Bone marrow (tissue), 2 donors: ENCODE measurements around the gene CPNE4.

Experiments used
- DNase-seq, 2 donors: peaks; one replicate each; lab custom pipeline; 2025; lab: John Stamatoyannopoulos, UW

CPNE4 gene

DNA sequence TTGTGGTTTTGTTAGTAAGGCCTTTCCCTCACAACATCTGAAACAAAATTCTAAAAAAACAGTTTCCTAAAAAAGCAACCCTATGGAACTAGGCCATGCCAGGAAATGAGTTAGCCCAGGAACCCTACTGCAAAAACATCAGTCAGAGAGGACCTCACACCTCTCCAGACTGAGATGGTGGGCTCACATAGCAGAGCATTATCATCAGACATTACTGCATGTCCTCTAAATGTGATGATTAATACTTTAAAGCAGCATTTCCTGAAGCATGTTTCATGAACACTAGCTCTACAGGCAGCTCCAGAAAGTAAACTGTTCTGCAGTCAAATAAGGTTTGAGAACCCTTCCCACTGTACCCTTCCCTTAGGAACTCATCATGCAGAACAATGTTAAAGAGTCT is 299.7 kb downstream of the CPNE4 start:
- no peak for DNase-seq

DNA sequence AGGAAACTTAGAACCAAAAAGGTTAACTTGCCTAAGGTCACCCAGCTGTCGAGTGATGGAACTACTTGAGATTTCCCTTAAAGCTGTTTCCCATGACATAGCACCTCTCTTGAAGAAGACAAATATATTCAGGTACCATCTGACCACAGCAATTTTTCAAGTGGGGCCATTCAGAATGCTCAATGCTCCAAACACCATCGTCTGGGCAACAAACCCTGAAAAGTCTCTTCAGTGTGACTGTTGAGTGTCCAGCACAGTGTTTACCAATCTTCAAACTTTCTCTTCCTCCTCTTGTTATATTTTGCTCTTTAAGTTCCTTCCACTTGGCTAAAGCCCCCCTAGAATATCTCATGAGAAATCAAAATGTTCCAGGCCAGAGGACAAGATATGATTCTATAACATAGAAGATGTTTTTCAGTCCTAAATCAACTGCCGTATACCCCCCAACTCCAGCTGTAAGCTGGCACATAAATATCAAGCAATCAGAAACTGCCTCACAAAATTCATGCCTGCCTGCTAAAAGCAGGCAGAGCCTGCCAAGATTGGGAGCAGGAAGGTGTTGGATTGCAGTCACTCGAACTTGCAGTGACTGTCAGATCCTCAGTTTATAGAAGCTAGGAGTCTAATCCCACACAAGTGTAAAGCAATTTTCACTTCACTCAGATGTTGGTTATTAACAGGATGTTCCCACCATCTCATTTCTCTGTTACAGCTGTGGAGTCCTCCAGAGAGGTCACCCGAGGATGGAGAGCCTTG is 301.6 kb downstream of the CPNE4 start:
- DNase-seq, result no peak

DNA sequence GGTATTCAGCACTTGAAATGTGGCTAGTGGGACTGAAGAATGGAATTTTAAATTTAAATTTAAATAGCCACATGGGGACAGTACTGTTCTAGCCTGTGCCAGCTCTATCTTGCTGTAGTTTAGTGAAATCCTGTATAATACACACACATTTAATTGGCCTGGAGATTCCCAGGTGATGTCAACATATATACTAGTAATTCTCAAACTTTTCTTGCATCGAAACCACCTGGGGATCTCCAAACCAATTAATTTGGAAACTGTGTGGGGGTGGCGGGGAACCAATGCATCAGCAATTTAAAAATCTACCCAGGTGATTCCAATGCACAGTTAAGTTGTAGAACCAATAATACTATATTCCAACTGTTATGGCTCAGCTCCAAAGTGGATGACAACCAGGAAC is 303.1 kb downstream of the CPNE4 start:
- DNase-seq, result no peak

DNA sequence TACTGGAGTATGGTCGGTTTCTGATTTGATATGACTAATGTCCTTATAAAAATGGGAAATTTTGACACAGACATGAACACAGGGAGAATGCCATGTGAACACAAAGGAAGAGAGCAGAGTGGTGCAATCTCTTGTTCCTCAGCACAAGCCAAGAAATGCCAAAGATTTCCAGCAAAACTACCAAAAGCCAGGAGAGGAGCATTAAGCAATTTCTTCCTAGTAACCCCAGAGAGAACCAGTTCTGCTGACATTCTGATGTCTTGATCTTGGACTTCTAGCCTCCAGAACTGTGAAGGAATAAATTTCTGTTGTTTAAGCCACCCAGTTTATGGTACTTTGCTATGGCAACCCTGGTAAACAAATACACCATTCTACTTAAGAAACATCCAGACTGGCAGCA is 304.2 kb downstream of the CPNE4 start:
- DNase-seq, result no peak

DNA sequence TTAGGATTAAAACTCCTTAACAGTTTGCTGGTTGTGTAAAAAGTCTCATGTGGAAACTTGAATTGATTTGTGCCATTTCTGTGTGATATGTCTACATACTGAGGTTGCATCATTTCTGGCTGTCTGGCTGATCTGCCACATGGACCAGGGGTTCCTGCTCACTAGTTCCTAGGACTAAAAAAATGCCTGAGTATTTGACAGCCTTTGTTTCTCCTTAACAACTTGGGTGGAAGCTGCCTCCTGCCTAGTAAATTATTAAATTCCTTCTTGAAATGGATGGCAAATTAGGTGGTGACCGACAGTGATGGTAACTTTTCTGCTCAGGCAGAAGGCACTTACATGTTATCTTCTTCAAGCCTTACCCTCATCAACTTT is 305.2 kb downstream of the CPNE4 start:
- DNase-seq, result no peak

DNA sequence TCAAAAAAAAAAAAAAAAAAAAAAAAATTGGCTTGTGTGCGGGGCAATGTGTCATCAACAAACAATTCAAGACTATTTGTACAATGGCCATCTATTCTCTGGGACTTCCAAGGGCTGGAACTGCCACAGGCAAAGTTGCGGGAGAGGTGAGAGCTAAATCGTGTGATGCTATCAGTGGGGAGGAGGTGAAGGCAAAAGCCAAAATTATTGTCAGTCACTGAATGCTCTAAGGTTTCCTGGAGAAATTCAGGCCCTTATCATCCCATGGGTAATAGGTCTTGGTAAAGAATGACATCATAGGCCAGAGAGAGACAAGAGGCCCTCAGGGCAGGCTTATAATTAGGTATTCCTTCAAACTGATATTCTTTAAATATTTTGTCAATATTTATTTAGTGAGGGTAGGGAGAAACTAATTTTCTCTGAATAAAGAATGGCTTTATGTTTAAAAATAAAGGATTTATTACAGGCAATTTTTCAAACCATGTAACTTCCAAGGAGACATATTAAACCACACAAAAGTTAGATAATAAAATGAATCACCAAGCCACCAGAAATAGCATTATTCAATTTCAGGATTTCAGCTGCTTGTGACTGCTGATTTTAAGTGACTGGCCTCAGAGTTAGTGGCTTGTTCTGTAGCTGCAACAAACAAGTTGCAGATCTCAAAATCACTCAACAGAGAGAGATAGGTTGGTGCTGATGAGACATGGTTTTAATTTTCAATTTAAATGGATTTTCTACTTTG is 305.7 kb downstream of the CPNE4 start:
- DNase-seq, result no peak

DNA sequence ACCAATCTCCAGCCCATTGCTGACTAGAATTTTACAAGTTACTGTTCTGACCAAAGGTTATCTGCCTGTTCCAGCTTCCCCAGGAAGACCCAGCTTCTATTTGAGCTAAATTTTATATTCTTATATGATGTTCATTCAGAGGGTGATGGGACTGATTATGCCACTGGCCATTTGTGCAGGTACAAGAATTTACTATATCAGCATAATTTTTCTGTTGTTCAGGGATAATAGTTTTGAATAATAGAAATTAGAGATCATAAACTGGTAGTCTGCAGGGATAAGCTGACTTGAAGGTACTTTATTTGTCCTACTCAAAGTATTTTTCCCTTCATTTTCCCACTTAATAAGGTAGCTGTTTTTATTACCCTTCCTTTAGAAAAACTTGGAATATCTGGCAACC is 309.4 kb downstream of the CPNE4 start:
- DNase-seq, result no peak

DNA sequence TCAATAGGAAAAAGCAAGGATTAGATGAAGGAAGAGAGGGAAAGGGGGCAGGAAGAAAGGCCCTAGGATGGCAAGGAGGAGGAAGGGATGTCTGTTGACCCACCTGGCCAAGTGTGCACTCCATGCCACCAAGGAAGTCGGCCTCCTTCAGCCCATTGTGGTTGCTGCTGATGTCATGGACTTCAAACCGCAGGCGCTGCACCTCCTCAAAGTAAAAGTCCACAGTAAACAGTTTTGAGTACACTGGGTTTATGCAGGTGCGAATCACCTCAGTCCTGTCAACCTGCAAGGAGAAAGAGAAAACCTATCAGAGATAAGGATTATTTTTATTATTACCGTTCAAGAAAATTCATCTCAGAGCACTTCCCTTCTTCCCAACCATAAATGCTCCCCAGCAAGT is 311.5 kb downstream of the CPNE4 start:
- DNase-seq, result no peak

DNA sequence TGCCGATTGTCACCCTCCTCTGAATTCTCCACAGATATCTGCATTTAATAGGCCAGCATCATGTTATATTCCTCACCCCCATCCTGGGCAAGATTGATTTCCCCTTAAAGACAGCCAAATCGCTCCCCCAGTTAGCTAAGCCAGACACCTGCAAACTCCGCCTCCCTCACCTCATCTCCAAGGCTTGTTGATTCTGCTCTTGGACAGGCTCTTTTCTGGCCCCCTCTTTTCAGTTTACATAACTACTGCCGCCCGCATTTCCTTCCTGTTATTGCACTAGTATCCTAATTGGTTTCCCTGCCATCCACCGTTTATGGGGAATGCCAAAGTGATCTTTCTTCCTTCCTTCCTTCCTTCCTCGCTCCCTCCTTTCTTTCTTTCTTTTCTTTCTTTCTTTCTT is 317.3 kb downstream of the CPNE4 start:
- DNase-seq, result no peak

DNA sequence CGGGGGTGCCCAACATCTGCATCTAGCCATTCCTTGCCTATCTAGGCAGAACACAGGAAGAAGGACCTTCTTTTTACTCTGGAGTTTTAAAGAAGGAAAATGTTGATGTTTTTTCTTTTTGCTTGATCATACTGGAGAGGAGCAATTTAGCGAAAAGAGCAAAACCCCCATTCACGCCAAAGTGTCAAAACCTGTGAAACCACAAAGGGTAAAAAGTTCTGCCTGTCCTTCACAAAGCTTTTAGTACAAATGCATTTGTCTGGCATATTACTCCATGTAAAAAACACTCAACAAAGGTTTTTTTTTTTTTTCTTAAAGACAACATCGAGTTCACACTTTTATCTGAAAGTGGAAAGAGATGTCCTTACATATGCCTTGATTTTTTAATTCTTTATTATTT is 317.9 kb downstream of the CPNE4 start:
- no peak for DNase-seq

DNA sequence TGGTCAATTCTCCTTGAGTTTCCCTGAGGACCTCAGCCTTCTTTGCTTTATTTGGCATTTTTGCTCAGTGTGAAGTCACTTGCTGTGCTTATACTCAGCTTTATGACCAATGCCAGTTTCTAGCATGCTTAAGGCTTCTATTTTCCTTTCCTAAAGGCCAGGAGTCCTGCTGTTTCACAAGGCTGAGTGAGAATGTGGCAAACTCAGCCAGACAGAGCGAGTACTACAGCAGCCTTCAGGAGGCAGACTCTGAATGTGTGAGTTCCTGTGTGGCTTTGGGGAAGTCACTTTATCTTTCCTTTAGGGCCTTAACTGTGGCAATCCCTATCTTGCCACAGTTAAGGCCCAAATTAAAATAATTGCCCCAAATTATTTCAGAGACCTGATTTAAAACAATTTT is 318.8 kb downstream of the CPNE4 start:
- DNase-seq, result no peak

DNA sequence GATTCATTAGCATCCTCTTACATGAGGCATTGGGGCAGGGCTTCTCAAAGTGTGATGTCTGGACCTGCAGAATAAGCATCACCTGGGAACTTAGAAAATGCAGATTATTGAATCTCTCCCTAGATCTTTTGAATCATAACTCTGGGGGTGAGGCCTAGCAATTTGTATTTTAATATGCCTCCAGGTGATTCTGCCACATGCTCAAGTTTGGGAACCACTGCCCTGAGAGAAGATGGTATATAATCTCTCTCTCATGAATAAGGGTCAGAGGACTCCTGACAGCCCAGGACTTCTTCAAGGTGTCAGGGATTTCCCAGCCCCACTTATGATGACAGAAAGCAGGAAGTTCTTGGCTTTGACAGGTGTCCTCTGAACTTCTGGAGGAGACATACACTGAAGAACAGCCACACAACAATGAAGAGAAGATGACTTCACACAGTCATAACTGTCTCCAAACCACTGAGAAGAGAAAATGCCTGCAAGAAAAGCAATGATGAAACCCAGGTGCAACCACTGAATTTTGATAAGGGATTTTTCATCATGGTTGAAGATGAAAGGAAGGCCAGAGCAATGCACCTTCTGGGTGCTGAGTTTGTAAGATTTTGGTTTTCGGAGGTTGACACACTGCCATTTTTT is 320.1 kb downstream of the CPNE4 start:
- DNase-seq, result no peak

DNA sequence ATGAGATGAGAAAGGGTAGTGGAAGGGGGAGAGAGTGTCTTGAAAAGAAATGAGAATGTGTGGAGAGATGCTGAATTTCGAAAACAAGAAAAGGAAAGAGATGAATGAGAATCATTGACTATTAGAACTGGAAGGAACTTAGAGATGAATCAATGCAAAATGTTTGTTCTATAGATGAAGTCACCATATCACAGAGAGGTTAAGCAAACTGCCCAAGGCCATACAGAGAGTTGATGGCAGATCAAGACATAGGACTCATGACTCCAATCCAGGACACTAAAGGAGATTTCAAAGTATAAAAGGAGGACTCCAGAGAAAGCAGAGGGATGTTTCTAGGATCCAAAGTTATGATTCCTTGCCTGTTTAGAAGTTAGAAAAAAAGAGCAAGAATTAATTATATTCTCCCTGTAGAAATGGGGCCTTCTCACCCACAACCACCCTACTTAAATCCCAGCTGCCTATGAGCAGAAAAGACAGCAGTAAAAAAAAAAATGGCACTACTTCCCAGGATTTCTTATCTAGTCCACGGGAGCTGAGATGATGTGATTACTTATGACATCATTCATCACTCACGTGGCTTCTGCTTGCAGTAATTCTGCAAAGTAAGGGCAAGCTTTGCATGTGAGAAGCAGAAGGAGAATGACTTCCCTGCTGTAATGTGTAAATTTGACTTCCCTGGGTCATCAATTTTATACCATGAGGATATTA is 321.2 kb downstream of the CPNE4 start:
- DNase-seq, result no peak

DNA sequence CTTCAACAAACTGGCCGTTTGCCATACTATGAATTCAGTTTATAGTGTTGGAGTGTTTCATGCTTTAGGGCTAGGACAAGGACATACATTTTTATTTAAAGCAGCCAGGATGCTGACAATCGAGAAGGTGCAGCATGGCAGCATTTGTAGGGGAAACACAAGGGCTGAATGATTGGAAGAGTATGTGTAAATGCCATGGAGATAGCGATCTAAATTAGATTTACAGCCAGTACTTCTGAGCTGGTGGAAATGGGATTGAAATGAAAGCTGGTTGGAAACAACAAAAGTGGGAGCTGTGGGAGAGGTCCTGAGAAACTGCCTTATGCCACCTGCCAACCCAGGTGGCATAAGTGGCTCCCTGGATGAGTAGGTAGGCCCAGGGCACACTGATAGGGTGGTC is 322.2 kb downstream of the CPNE4 start:
- DNase-seq, result no peak

DNA sequence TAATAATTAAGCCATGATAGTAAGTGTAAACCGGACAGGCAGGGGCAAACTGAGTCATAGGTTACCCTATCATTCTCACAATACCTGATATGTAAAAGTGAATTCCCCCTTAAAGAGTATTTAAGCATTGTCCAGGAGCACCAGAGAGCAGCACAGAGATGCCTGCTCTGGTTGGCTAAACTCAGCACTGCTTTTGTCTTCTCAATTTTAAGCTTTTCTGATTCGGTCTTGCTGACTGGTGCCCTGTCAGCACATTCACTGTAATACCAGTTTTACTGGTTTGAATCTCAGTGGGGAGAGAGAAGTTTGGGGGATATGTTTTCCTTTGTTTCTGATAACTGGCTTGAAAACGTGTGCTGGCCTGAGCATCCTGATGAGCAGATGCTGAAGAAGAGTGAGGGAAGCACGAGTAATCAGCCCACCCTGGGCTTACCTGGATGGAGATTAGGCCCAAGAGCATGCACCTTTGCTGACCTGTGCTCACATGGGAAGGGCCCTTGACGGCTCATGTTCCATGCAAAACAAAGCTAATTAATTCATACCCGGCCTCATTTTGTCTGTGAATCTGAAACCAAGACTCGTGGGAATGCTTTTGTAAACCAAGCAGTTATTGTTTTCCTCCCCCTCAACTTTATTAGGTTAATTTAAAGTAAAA is 323.6 kb downstream of the CPNE4 start:
- no peak for DNase-seq

DNA sequence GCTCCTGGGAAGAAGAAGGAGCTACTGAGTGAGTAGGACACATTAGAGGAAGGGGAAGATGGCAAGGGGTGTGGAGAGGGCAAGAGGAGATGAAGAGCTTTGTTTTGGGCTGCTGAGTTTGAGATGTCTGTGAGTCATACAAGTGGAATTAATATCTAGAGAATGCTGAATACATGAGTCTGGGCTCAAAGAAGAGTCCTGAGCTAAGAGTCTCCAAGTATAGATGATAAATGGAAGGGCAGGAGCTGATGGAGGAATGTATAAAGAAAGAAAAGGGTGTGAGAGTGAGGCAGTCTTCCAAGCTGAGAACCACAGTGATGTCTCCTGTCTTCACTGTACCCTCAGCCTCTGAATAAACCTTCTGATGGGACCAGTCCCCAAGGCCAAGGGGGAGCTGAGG is 326.6 kb downstream of the CPNE4 start:
- no peak for DNase-seq

DNA sequence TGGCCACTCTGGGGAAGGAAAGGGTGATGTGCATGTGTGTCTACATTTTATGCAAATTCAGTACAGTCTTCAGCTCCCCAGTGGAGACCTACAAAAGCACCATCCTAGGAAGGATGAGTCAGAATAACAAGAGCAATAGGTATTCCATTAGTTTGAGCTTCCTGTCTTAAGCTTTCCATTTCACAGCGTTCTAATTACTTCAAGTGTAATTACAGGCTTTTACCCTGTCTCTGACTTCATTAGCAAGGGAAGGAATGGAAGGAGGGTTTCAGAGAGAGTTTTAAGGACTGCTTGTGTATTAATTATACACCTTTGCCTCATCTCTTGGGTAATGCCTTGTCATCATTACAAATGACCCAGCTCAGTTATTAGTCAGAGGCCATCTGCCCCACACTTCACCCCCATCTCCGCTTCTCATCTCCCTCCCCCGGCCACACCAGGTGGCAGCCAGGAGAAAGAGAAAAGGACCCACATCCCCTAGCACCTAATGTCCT is 329.2 kb downstream of the CPNE4 start:
- DNase-seq, result no peak

DNA sequence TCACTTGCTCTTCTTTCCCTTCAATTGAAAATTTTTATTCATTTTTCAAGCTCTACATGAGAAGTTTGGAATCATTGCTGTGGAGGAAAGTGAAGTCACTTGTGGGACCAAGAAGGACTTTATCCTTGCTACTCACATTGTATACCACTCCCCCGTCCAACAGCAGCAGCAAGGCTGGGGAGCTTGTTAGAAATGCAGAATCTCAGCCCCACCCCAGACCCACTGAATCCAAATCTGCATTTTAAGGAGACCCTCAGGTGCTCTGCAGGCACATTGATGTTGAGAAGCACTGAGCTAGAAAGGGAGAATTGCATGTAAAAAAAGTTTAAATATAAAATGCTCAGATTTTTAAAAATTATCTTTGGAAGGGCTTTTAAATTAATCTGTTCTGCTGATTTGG is 329.7 kb downstream of the CPNE4 start:
- no peak for DNase-seq

DNA sequence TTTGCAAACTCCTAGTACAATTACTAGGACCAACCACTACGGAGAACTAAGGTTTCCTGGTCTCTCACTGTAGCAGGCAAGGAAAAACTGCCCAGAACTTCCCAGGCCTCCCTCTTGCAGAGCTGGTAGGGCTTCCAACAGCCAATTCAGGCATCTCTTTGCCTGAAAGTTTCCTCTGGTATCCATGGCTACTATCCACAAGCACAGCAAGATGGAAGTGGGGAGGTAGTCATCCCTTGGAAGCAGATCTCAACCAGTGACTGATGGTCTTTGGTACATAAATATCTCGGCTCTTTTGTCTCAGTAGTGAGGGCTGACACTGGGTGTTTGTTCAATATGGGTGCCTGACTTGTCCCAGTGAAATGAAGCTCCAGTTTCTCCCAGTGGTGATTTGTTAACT is 330.7 kb downstream of the CPNE4 start:
- no peak for DNase-seq

DNA sequence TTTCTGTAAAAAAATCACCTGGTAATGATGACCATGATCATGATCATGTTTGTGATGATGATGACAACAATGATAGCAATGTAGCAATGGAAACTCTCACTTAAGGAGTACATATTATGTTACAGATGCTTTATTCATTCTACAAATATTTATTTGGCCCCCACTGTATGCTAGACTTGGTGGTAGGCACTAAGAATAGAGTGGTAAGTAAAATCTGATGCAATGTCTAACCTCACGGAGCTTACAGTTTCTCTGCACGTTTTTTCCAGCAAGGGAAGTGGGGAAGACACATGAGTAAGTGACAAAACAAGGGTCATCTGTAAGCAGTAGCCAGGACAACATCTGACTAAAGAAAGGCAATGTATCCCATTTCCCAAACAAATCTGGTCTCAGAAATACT is 332.7 kb downstream of the CPNE4 start:
- no peak for DNase-seq

DNA sequence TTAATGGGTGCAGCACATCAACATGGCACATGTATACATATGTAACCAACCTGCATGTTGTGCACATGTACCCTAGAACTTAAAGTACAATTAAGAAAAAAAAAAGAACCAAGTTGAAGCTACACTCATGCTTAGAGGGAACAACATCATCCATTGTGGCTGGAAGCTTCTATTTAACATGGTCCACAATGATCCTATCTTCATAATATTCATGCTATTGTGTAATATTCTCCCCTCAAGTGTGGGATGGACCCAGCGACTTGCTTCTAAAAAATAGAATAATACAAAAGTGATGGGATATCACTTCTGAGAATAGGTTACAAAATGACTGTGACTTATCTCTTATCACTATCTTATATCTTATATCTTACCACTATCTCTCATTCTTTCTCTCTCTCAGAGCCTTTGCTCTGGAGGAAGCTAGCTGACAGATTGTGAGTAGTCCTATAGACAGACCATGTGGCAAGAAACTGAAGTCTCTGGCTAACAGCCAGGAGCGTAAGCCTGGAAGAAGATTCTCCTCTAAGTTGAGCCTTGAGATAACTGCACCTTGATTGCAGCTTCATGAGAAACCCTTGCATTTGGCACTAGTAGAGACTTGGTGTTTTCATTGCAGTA is 333.6 kb downstream of the CPNE4 start:
- DNase-seq, result no peak

DNA sequence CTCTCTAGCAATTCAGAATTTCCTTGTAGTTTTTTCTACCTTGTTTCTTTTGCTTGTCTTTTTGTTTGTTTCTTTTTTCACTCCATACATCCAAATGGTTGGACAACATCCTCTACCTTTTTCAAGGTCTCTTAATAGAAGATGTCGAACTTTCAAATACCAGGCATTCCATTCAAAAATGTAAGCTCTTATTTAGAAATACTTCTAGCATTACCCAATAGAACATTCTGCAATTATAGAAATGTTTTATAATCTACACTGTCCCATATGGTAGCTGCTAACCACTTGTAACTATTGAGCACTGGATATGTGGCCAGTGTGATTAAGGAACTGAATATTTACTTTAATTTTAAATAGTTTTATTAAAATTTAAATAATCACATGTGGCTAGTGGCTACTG is 335.8 kb downstream of the CPNE4 start:
- DNase-seq, result no peak
